ENCODE measurements around the gene PRKAR2B.

PRKAR2B gene

GRCh38 chr7:107170051-107170915 lies 125.8 kb downstream of the PRKAR2B start:
- Histone ChIP-seq H3K4me2 (ENCODE audit: insufficient read depth, low read length, poor library complexity, severe bottlenecking) (peak overlapping the region; percentile 45), H3K79me1 (ENCODE audit: low read depth, low read length) (peaks cover 1% of the 10 kb centered on the region), H3K14ac (ENCODE audit: low read length) (no peak overlapping the region), H3K4me1 (ENCODE audit: control insufficient read depth in 2 of 2, insufficient read depth in 1 of 2, low read depth in 1 of 2, low read length in 2 of 2) (peaks cover 3 to 15% of the 10 kb centered on the region in 2 donors), H3K27me3 (ENCODE audit: control insufficient read depth in 3 of 3, insufficient read depth in 3 of 3, low read depth in 1 of 3, low read length in 3 of 3) (no peaks in the 10 kb centered on the region), H3K27ac (replicated peaks; ENCODE audit: low read length) (peak overlapping the region; percentile 85), H2BK5ac (ENCODE audit: low read length) (no peak overlapping the region), H2BK12ac (ENCODE audit: low read length) (no peak overlapping the region), H2AFZ (ENCODE audit: low read length) (peak overlapping the region; percentile 69), H3K9ac (ENCODE audit: low read depth, low read length, poor library complexity) (no peak overlapping the region), H4K91ac (ENCODE audit: low read depth, low read length, poor library complexity) (no peak overlapping the region), H3K18ac (ENCODE audit: low read length) (no peak overlapping the region), H3K23ac (ENCODE audit: low read depth, low read length, poor library complexity) (peak overlapping the region; percentile 86), H2BK120ac (ENCODE audit: low read depth, low read length) (no peak overlapping the region), H3K36me3 (replicated peaks in 1 of 2; ENCODE audit: control insufficient read depth in 2 of 2, insufficient read depth in 2 of 2, low read length in 2 of 2) (no peaks in the 10 kb centered on the region), H3K9me3 (replicated peaks in 1 of 2; ENCODE audit: control insufficient read depth in 2 of 2, insufficient read depth in 1 of 2, low read depth in 1 of 2, low read length in 2 of 2) (no peaks in the 10 kb centered on the region), H3K4ac (ENCODE audit: low read length) (no peak overlapping the region), H2AK5ac (ENCODE audit: low read depth, low read length) (no peak overlapping the region), H3K4me3 (ENCODE audit: low read length in 2 of 2) (peak overlapping the region; percentile 74 to 82), H4K8ac (ENCODE audit: low read depth, low read length) (no peak overlapping the region), H2BK15ac (ENCODE audit: low read length) (no peak overlapping the region)
- WGBS, 2 donors (ENCODE audit: extremely low coverage in 2 of 2, insufficient read length in 2 of 2, insufficient replicate concordance in 1 of 2): 100% methylated on average over 1 of the region's 13 CpGs
- no peak for DNase-seq (ENCODE audit: low spot score)

- Histone ChIP-seq H4K8ac (ENCODE audit: low read depth, low read length) (no peak overlapping the region), H3K14ac (ENCODE audit: low read length) (no peak overlapping the region), H3K4me1 (ENCODE audit: control insufficient read depth in 2 of 2, insufficient read depth in 1 of 2, low read depth in 1 of 2, low read length in 2 of 2) (peaks cover 3 to 15% of the 10 kb centered on the region in 2 donors), H3K4me3 (ENCODE audit: low read length in 2 of 2) (peak overlapping the region in 1 of 2 donors; percentile 36), H2BK5ac (ENCODE audit: low read length) (no peak overlapping the region), H3K23ac (ENCODE audit: low read depth, low read length, poor library complexity) (no peak overlapping the region), H3K18ac (ENCODE audit: low read length) (no peak overlapping the region), H3K27ac (replicated peaks; ENCODE audit: low read length) (no peak overlapping the region), H2BK15ac (ENCODE audit: low read length) (no peak overlapping the region), H3K9ac (ENCODE audit: low read depth, low read length, poor library complexity) (no peak overlapping the region), H3K4me2 (ENCODE audit: insufficient read depth, low read length, poor library complexity, severe bottlenecking) (no peak overlapping the region), H2BK12ac (ENCODE audit: low read length) (no peak overlapping the region), H2AK5ac (ENCODE audit: low read depth, low read length) (no peak overlapping the region), H4K91ac (ENCODE audit: low read depth, low read length, poor library complexity) (no peak overlapping the region), H2AFZ (ENCODE audit: low read length) (no peak overlapping the region), H3K79me1 (ENCODE audit: low read depth, low read length) (peaks cover 1% of the 10 kb centered on the region), H3K27me3 (ENCODE audit: control insufficient read depth in 3 of 3, insufficient read depth in 3 of 3, low read depth in 1 of 3, low read length in 3 of 3) (no peaks in the 10 kb centered on the region), H3K36me3 (replicated peaks in 1 of 2; ENCODE audit: control insufficient read depth in 2 of 2, insufficient read depth in 2 of 2, low read length in 2 of 2) (no peaks in the 10 kb centered on the region), H3K9me3 (replicated peaks in 1 of 2; ENCODE audit: control insufficient read depth in 2 of 2, insufficient read depth in 1 of 2, low read depth in 1 of 2, low read length in 2 of 2) (no peaks in the 10 kb centered on the region), H2BK120ac (ENCODE audit: low read depth, low read length) (no peak overlapping the region), H3K4ac (ENCODE audit: low read length) (no peak overlapping the region)
- DNase-seq (ENCODE audit: low spot score): no peak
- no CpG with 5 or more reads among the region's 12 CpGs for WGBS, 2 donors (ENCODE audit: extremely low coverage in 2 of 2, insufficient read length in 2 of 2, insufficient replicate concordance in 1 of 2)
These were observed 127.0 kb downstream of the PRKAR2B start for GRCh38 chr7:107171496-107171895.

GRCh38 chr7:107172276-107173032 lies 127.9 kb downstream of the PRKAR2B start:
- no peak overlapping the region for H3K18ac ChIP-seq (ENCODE audit: low read length)
- no peak overlapping the region for H3K4ac ChIP-seq (ENCODE audit: low read length)
- no peak overlapping the region for H2AFZ ChIP-seq (ENCODE audit: low read length)
- WGBS, 2 donors (ENCODE audit: extremely low coverage in 2 of 2, insufficient read length in 2 of 2, insufficient replicate concordance in 1 of 2): no CpG with 5 or more reads among the region's 4 CpGs
- no peak overlapping the region for H2BK120ac ChIP-seq (ENCODE audit: low read depth, low read length)
- H3K23ac ChIP-seq (ENCODE audit: low read depth, low read length, poor library complexity): no peak overlapping the region
- peak overlapping the region; percentile 37 for H3K27ac ChIP-seq (replicated peaks; ENCODE audit: low read length)
- no peak overlapping the region for H3K9ac ChIP-seq (ENCODE audit: low read depth, low read length, poor library complexity)
- no peaks in the 10 kb centered on the region for H3K9me3 ChIP-seq (replicated peaks in 1 of 2; ENCODE audit: control insufficient read depth in 2 of 2, insufficient read depth in 1 of 2, low read depth in 1 of 2, low read length in 2 of 2)
- H3K4me3 ChIP-seq (ENCODE audit: low read length in 2 of 2): no peak overlapping the region
- H2AK5ac ChIP-seq (ENCODE audit: low read depth, low read length): no peak overlapping the region
- H2BK12ac ChIP-seq (ENCODE audit: low read length): no peak overlapping the region
- no peak overlapping the region for H2BK5ac ChIP-seq (ENCODE audit: low read length)
- H3K4me2 ChIP-seq (ENCODE audit: insufficient read depth, low read length, poor library complexity, severe bottlenecking): no peak overlapping the region
- peaks cover 1% of the 10 kb centered on the region for H3K79me1 ChIP-seq (ENCODE audit: low read depth, low read length)
- H3K14ac ChIP-seq (ENCODE audit: low read length): no peak overlapping the region
- H4K91ac ChIP-seq (ENCODE audit: low read depth, low read length, poor library complexity): no peak overlapping the region
- H2BK15ac ChIP-seq (ENCODE audit: low read length): no peak overlapping the region
- no peaks in the 10 kb centered on the region for H3K27me3 ChIP-seq (ENCODE audit: control insufficient read depth in 3 of 3, insufficient read depth in 3 of 3, low read depth in 1 of 3, low read length in 3 of 3)
- no peaks in the 10 kb centered on the region for H3K36me3 ChIP-seq (replicated peaks in 1 of 2; ENCODE audit: control insufficient read depth in 2 of 2, insufficient read depth in 2 of 2, low read length in 2 of 2)
- DNase-seq (ENCODE audit: low spot score): no peak
- H4K8ac ChIP-seq (ENCODE audit: low read depth, low read length): no peak overlapping the region
- peaks cover 3 to 15% of the 10 kb centered on the region in 2 donors for H3K4me1 ChIP-seq (ENCODE audit: control insufficient read depth in 2 of 2, insufficient read depth in 1 of 2, low read depth in 1 of 2, low read length in 2 of 2)

GRCh38 chr7:107173191-107173590 lies 128.7 kb downstream of the PRKAR2B start:
- H3K9ac ChIP-seq (ENCODE audit: low read depth, low read length, poor library complexity): no peak overlapping the region
- no peak overlapping the region for H3K14ac ChIP-seq (ENCODE audit: low read length)
- H2BK5ac ChIP-seq (ENCODE audit: low read length): no peak overlapping the region
- H2BK12ac ChIP-seq (ENCODE audit: low read length): no peak overlapping the region
- H2BK15ac ChIP-seq (ENCODE audit: low read length): no peak overlapping the region
- no CpG with 5 or more reads among the region's 2 CpGs for WGBS, 2 donors (ENCODE audit: extremely low coverage in 2 of 2, insufficient read length in 2 of 2, insufficient replicate concordance in 1 of 2)
- H4K91ac ChIP-seq (ENCODE audit: low read depth, low read length, poor library complexity): no peak overlapping the region
- H2AK5ac ChIP-seq (ENCODE audit: low read depth, low read length): no peak overlapping the region
- no peaks in the 10 kb centered on the region for H3K27me3 ChIP-seq (ENCODE audit: control insufficient read depth in 3 of 3, insufficient read depth in 3 of 3, low read depth in 1 of 3, low read length in 3 of 3)
- no peak overlapping the region for H4K8ac ChIP-seq (ENCODE audit: low read depth, low read length)
- peaks cover 3 to 15% of the 10 kb centered on the region in 2 donors for H3K4me1 ChIP-seq (ENCODE audit: control insufficient read depth in 2 of 2, insufficient read depth in 1 of 2, low read depth in 1 of 2, low read length in 2 of 2)
- no peak for DNase-seq (ENCODE audit: low spot score)
- H3K36me3 ChIP-seq (replicated peaks in 1 of 2; ENCODE audit: control insufficient read depth in 2 of 2, insufficient read depth in 2 of 2, low read length in 2 of 2): no peaks in the 10 kb centered on the region
- no peak overlapping the region for H2AFZ ChIP-seq (ENCODE audit: low read length)
- H2BK120ac ChIP-seq (ENCODE audit: low read depth, low read length): no peak overlapping the region
- peaks cover 1% of the 10 kb centered on the region for H3K79me1 ChIP-seq (ENCODE audit: low read depth, low read length)
- no peak overlapping the region for H3K18ac ChIP-seq (ENCODE audit: low read length)
- no peak overlapping the region for H3K23ac ChIP-seq (ENCODE audit: low read depth, low read length, poor library complexity)
- no peak overlapping the region for H3K4me3 ChIP-seq (ENCODE audit: low read length in 2 of 2)
- no peak overlapping the region for H3K4ac ChIP-seq (ENCODE audit: low read length)
- H3K27ac ChIP-seq (replicated peaks; ENCODE audit: low read length): no peak overlapping the region
- H3K4me2 ChIP-seq (ENCODE audit: insufficient read depth, low read length, poor library complexity, severe bottlenecking): no peak overlapping the region
- H3K9me3 ChIP-seq (replicated peaks in 1 of 2; ENCODE audit: control insufficient read depth in 2 of 2, insufficient read depth in 1 of 2, low read depth in 1 of 2, low read length in 2 of 2): no peaks in the 10 kb centered on the region
